ENCODE results near the gene SLC7A1.
"Not testable (repeated sequence)": the region's sequence is repeated elsewhere in the genome, so short reads cannot be mapped to it uniquely, and the experiment has no call there.

DNA sequence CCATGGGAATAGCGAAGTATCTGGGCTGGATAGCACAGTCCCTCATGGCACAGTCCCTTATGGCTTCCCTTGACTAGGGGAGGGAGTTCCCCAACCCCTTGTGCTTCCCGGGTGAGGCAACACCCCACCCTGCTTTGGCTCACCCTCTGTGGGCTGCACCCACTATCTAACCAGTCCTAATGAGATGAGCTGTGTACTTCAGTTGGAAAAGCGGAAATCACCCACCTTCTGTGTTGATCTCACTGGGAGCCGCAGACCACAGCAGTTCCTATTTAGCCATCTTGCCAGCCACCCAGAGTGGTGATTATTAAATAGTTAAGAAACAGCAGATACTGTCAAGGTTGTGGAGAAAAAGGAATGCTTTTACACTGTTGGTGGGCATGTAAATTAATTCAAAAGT is 41.3 kb upstream of the SLC7A1 start:
- TF ChIP-seq EZH2 (IDR thresholded peaks at IDR 0.05; ENCODE audit: borderline replicate concordance, low read length), result not testable (repeated sequence)
- TF ChIP-seq, protein P1, sequence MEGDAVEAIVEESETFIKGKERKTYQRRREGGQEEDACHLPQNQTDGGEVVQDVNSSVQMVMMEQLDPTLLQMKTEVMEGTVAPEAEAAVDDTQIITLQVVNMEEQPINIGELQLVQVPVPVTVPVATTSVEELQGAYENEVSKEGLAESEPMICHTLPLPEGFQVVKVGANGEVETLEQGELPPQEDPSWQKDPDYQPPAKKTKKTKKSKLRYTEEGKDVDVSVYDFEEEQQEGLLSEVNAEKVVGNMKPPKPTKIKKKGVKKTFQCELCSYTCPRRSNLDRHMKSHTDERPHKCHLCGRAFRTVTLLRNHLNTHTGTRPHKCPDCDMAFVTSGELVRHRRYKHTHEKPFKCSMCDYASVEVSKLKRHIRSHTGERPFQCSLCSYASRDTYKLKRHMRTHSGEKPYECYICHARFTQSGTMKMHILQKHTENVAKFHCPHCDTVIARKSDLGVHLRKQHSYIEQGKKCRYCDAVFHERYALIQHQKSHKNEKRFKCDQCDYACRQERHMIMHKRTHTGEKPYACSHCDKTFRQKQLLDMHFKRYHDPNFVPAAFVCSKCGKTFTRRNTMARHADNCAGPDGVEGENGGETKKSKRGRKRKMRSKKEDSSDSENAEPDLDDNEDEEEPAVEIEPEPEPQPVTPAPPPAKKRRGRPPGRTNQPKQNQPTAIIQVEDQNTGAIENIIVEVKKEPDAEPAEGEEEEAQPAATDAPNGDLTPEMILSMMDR (IDR thresholded peaks at IDR 0.05; ENCODE audit: low read length), result not testable (repeated sequence)
